Mesendoderm (in vitro differentiated cells): Measurements from ENCODE around the gene MGAT5B.

ENCODE experiments used
- DNase-seq: peaks from one replicate; pipeline ENCODE4 v3.0.0; 2013
- H2AK5ac ChIP-seq: 2 replicates; pipeline ENCODE4 v1.6.1; 2013; ENCODE audit warnings: low read length, inconsistent platforms
- H2BK120ac ChIP-seq: 2 replicates; pipeline ENCODE4 v1.6.1; 2013; ENCODE audit warnings: low read depth, mild to moderate bottlenecking, low read length, moderate library complexity, mixed read lengths
- H2BK15ac ChIP-seq: replicated peaks from 2 replicates; pipeline ENCODE4 v1.6.1; 2013; ENCODE audit warnings: low read depth, mild to moderate bottlenecking, moderate library complexity
- H2BK5ac ChIP-seq: 2 replicates; pipeline ENCODE4 v1.6.1; 2013; ENCODE audit warnings: low read length, inconsistent platforms
- H3K18ac ChIP-seq: 2 replicates; pipeline ENCODE4 v1.6.1; 2013; ENCODE audit warnings: mild to moderate bottlenecking, low read length, mixed read lengths
- H3K23ac ChIP-seq: one replicate; pipeline ENCODE4 v1.6.1; 2013; ENCODE audit warnings: low read length
- H3K27ac ChIP-seq: 2 replicates; pipeline ENCODE4 v1.5.1; 2013; ENCODE audit warnings: low read depth, mild to moderate bottlenecking, inconsistent platforms, low read length, moderate library complexity
- H3K27me3 ChIP-seq: 2 replicates; pipeline ENCODE4 v1.6.1; 2013; ENCODE audit warnings: low read length, control low read depth, mild to moderate bottlenecking, inconsistent platforms; ENCODE audit not compliant: insufficient read depth, poor library complexity
- H3K36me3 ChIP-seq: 2 replicates; pipeline ENCODE4 v1.6.1; 2013; ENCODE audit warnings: low read length, inconsistent platforms; ENCODE audit not compliant: control insufficient read depth, insufficient read depth
- H3K4ac ChIP-seq: one replicate; pipeline ENCODE4 v1.6.1; 2013; ENCODE audit warnings: low read depth, mild to moderate bottlenecking, low read length, moderate library complexity
- H3K4me1 ChIP-seq: 2 replicates; pipeline ENCODE4 v1.6.1; 2013; ENCODE audit warnings: low read depth, low read length, inconsistent platforms; ENCODE audit not compliant: control insufficient read depth
- H3K4me2 ChIP-seq: 2 replicates; pipeline ENCODE4 v1.6.1; 2013; ENCODE audit warnings: low read length
- H3K4me3 ChIP-seq: 2 replicates; pipeline ENCODE4 v1.5.1; 2013; ENCODE audit warnings: mild to moderate bottlenecking, low read length
- H3K56ac ChIP-seq: one replicate; pipeline ENCODE4 v1.6.1; 2013; ENCODE audit warnings: low read length
- H3K79me1 ChIP-seq: 2 replicates; pipeline ENCODE4 v1.6.1; 2013; ENCODE audit warnings: low read length, inconsistent platforms
- H3K79me2 ChIP-seq: 2 replicates; pipeline ENCODE4 v1.6.1; 2013; ENCODE audit warnings: mild to moderate bottlenecking, low read length; ENCODE audit not compliant: control insufficient read depth, insufficient read depth
- H3K9ac ChIP-seq: 2 replicates; pipeline ENCODE4 v1.6.1; 2013; ENCODE audit warnings: low read length, inconsistent platforms
- H4K5ac ChIP-seq: one replicate; pipeline ENCODE4 v1.6.1; 2013; ENCODE audit warnings: low read length
- H4K8ac ChIP-seq: one replicate; pipeline ENCODE4 v1.6.1; 2013; ENCODE audit warnings: low read depth, mild to moderate bottlenecking, control low read depth, low read length, moderate library complexity
- WGBS: extraction: QIAGEN DNeasy Blood & Tissue Kit; methylation state at CpG from one replicate; pipeline ENCODE4 v1.1.7; 2013; ENCODE audit warnings: low lambda C conversion rate, missing lambda C conversion rate; ENCODE audit not compliant: insufficient coverage; ENCODE audit errors: extremely low coverage; 5-methylcytosine and 5-hydroxymethylcytosine counted together

Gene MGAT5B

GRCh38 chr17:76956846-76957540 is 88.8 kb downstream of the MGAT5B start:
- Histone ChIP-seq H3K79me2 (no peaks in the 10 kb centered on the region), H2BK15ac (no peak overlapping the region), H3K4ac (no peak overlapping the region), H3K56ac (no peak overlapping the region), H3K4me2 (no peak overlapping the region), H3K27me3 (no peaks in the 10 kb centered on the region), H3K18ac (no peak overlapping the region), H2BK120ac (no peak overlapping the region), H4K5ac (no peak overlapping the region), H3K79me1 (no peaks in the 10 kb centered on the region), H3K9ac (no peak overlapping the region), H4K8ac (no peak overlapping the region), H2AK5ac (no peak overlapping the region), H3K4me3 (no peak overlapping the region), H3K4me1 (no peaks in the 10 kb centered on the region), H3K23ac (no peak overlapping the region), H2BK5ac (no peak overlapping the region), H3K36me3 (no peaks in the 10 kb centered on the region), H3K27ac (no peak overlapping the region)
- no CpG with 5 or more reads among the region's 17 CpGs for WGBS
- no peak for DNase-seq

DNA sequence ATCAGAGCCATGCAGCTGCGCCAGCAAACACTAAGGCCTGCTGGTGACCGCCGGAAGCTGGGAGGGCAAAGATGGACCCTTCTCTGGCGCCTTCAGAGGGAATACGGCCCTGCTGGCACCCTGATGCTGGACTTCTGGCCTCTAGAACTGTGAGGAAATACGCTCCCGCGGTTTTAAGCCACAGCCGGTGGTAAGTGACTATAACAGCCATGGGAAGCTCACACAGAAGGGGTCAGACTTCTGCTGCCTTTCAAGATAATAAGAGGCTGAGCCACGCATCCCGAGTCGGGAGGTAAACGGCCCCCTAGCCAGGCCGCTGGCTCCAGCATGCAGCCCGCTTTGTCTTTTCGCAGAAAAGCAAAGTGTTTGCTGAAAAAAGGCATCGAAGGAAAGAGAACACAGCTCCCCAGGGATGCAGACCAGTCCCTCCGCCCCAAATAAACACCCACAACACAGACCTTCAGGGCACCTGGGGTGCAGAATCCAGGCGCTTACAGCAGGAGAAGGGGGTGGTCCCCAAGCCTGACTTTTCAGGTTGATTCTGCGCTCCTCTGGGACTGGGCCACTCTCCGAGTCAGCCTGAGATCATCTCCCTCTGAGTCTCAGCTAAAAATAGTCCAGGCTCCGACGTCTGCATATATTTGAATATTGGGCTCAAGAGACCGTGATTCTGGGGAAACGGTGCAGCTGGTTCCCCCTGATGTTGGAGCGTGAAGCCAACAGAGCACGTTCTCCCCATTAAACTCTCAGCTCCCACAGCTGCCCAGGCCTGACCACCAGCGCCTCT is 89.7 kb downstream of the MGAT5B start:
- no peak overlapping the region for H3K4me2 ChIP-seq
- no peaks in the 10 kb centered on the region for H3K27me3 ChIP-seq
- H3K9ac ChIP-seq: no peak overlapping the region
- no peaks in the 10 kb centered on the region for H3K79me1 ChIP-seq
- H3K27ac ChIP-seq: no peak overlapping the region
- no peak overlapping the region for H3K4me3 ChIP-seq
- H2BK120ac ChIP-seq: no peak overlapping the region
- H3K79me2 ChIP-seq: no peaks in the 10 kb centered on the region
- H3K4me1 ChIP-seq: no peaks in the 10 kb centered on the region
- DNase-seq: no peak
- H2BK15ac ChIP-seq: no peak overlapping the region
- no peak overlapping the region for H3K23ac ChIP-seq
- WGBS: no CpG with 5 or more reads among the region's 28 CpGs
- H2BK5ac ChIP-seq: no peak overlapping the region
- H3K18ac ChIP-seq: no peak overlapping the region
- H2AK5ac ChIP-seq: no peak overlapping the region
- no peaks in the 10 kb centered on the region for H3K36me3 ChIP-seq
- H4K5ac ChIP-seq: no peak overlapping the region
- H3K56ac ChIP-seq: no peak overlapping the region
- no peak overlapping the region for H4K8ac ChIP-seq
- H3K4ac ChIP-seq: no peak overlapping the region

- H3K4me3 ChIP-seq: no peak overlapping the region
- no peak overlapping the region for H3K4ac ChIP-seq
- no peak for DNase-seq
- no peak overlapping the region for H3K9ac ChIP-seq
- H2AK5ac ChIP-seq: no peak overlapping the region
- no peak overlapping the region for H3K27ac ChIP-seq
- H2BK120ac ChIP-seq: no peak overlapping the region
- no CpG with 5 or more reads among the region's 9 CpGs for WGBS
- no peaks in the 10 kb centered on the region for H3K4me1 ChIP-seq
- H4K8ac ChIP-seq: no peak overlapping the region
- no peak overlapping the region for H3K18ac ChIP-seq
- no peaks in the 10 kb centered on the region for H3K79me2 ChIP-seq
- no peak overlapping the region for H2BK15ac ChIP-seq
- no peak overlapping the region for H4K5ac ChIP-seq
- no peak overlapping the region for H3K4me2 ChIP-seq
- no peaks in the 10 kb centered on the region for H3K79me1 ChIP-seq
- H3K36me3 ChIP-seq: no peaks in the 10 kb centered on the region
- H3K56ac ChIP-seq: no peak overlapping the region
- no peak overlapping the region for H3K23ac ChIP-seq
- no peaks in the 10 kb centered on the region for H3K27me3 ChIP-seq
- no peak overlapping the region for H2BK5ac ChIP-seq
Observed at GRCh38 chr17:76958974-76959373, 90.8 kb downstream of the MGAT5B start.

DNA sequence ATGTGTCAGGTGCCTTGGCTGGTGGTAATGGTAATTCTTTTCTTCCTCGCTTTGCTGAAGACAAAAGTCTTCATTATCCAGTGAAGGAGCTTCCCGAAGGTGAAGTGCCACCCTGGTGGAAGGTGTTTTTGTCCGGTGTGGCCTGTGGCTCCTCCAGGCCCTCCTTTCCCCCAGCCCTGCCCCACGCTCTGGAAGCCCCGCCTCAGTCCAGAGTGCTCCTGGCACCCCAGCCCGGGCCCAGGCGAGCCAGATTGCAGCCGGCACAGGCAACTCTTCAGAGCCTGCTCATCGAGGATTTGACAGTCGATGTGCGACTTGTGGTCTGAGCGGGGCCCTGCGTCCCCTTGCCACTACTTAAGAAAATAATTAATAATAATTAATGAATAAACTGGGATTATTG is 93.7 kb downstream of the MGAT5B start:
- H3K27ac ChIP-seq: no peak overlapping the region
- H2BK5ac ChIP-seq: no peak overlapping the region
- H3K23ac ChIP-seq: no peak overlapping the region
- no CpG with 5 or more reads among the region's 13 CpGs for WGBS
- no peak overlapping the region for H3K56ac ChIP-seq
- H4K5ac ChIP-seq: no peak overlapping the region
- H3K36me3 ChIP-seq: no peaks in the 10 kb centered on the region
- no peak overlapping the region for H3K4ac ChIP-seq
- H3K9ac ChIP-seq: no peak overlapping the region
- H3K18ac ChIP-seq: no peak overlapping the region
- H2BK15ac ChIP-seq: no peak overlapping the region
- no peaks in the 10 kb centered on the region for H3K4me1 ChIP-seq
- DNase-seq: no peak
- no peaks in the 10 kb centered on the region for H3K79me1 ChIP-seq
- no peak overlapping the region for H3K4me2 ChIP-seq
- no peaks in the 10 kb centered on the region for H3K79me2 ChIP-seq
- no peak overlapping the region for H3K4me3 ChIP-seq
- H2BK120ac ChIP-seq: no peak overlapping the region
- no peak overlapping the region for H4K8ac ChIP-seq
- H2AK5ac ChIP-seq: no peak overlapping the region
- H3K27me3 ChIP-seq: no peaks in the 10 kb centered on the region

- Histone ChIP-seq H2BK120ac (no peak overlapping the region), H3K18ac (no peak overlapping the region), H3K79me2 (no peaks in the 10 kb centered on the region), H3K4me1 (no peaks in the 10 kb centered on the region), H3K36me3 (no peaks in the 10 kb centered on the region), H4K8ac (no peak overlapping the region), H3K4me2 (no peak overlapping the region), H3K23ac (no peak overlapping the region), H2AK5ac (no peak overlapping the region), H4K5ac (no peak overlapping the region), H3K4me3 (no peak overlapping the region), H3K9ac (no peak overlapping the region), H3K27me3 (no peaks in the 10 kb centered on the region), H2BK5ac (no peak overlapping the region), H3K4ac (no peak overlapping the region), H3K27ac (no peak overlapping the region), H3K56ac (no peak overlapping the region), H2BK15ac (no peak overlapping the region), H3K79me1 (no peaks in the 10 kb centered on the region)
- no CpG with 5 or more reads among the region's 1 CpG for WGBS
- DNase-seq: no peak
Observed at GRCh38 chr17:76962858-76963257, 94.7 kb downstream of the MGAT5B start.
